GM19468 (cell line): ENCODE results near the gene NOB1.

ENCODE experiments used
- ATAC-seq: cut with Tn5 transposase; IDR thresholded peaks from one replicate; pipeline ENCODE4 v1.9.1; 2021; ENCODE audit warnings: mild to moderate bottlenecking, moderate library complexity, moderate number of reproducible peaks; ENCODE audit not compliant: unreplicated experiment; ENCODE audit errors: extremely low read depth

NOB1 gene

GRCh38 chr16:69725480-69726312, 29.0 kb downstream of the NOB1 start:
- no peak for ATAC-seq

GRCh38 chr16:69724981-69725479, 29.7 kb downstream of the NOB1 start:
- no peak for ATAC-seq

GRCh38 chr16:69724414-69724873, 30.3 kb downstream of the NOB1 start:
- no peak for ATAC-seq

GRCh38 chr16:69721441-69721957, 33.2 kb downstream of the NOB1 start:
- ATAC-seq: no peak

GRCh38 chr16:69720822-69721430, 33.8 kb downstream of the NOB1 start:
- no peak for ATAC-seq

- ATAC-seq: no peak
Observed at GRCh38 chr16:69718111-69718764, 36.5 kb downstream of the NOB1 start.

- ATAC-seq: no peak
Observed at GRCh38 chr16:69717066-69717465, 37.7 kb downstream of the NOB1 start.

GRCh38 chr16:69712914-69713581, 41.7 kb downstream of the NOB1 start:
- no peak for ATAC-seq

- no peak for ATAC-seq
Observed at GRCh38 chr16:69712277-69712676, 42.4 kb downstream of the NOB1 start.

GRCh38 chr16:69711115-69711740, 43.5 kb downstream of the NOB1 start:
- no peak for ATAC-seq

- ATAC-seq: no peak
Observed at GRCh38 chr16:69709456-69710084, 45.2 kb downstream of the NOB1 start.

- ATAC-seq: no peak
Observed at GRCh38 chr16:69707920-69708683, 46.6 kb downstream of the NOB1 start.

- ATAC-seq: no peak
Observed at GRCh38 chr16:69706975-69707340, 47.8 kb downstream of the NOB1 start.

GRCh38 chr16:69706256-69706974, 48.3 kb downstream of the NOB1 start:
- no peak for ATAC-seq

- no peak for ATAC-seq
Observed at GRCh38 chr16:69703638-69704037, 51.1 kb downstream of the NOB1 start.

GRCh38 chr16:69701866-69702265, 52.9 kb downstream of the NOB1 start:
- ATAC-seq: no peak

- ATAC-seq: no peak
Observed at GRCh38 chr16:69701452-69701851, 53.3 kb downstream of the NOB1 start.

- no peak for ATAC-seq
Observed at GRCh38 chr16:69699915-69700314, 54.8 kb downstream of the NOB1 start.
